Measurements from ENCODE around the gene GRIK1. TPM values are rescaled to one million over a fixed set of nuclear protein-coding genes. Genes with fewer than 3 reads are reported as not detected.
A peak's percentile ranks its signal among the peaks of the same experiment; 100 is the strongest.

GRIK1 gene
- total RNA-seq, 2 donors from 2014 or later = not detected

- peak overlapping the region in 1 of 2 donors; percentile 61 for H3K27ac Mint-ChIP-seq
- DNase-seq (ENCODE audit: low spot score in 2 of 2) (no peak), ATAC-seq (no peak)
- peaks cover 0 to 4% of the 10 kb centered on the region in 2 donors for H3K9me3 Mint-ChIP-seq
- H3K36me3 Mint-ChIP-seq = no peaks in the 10 kb centered on the region
These were observed 297.1 kb downstream of the GRIK1 start for GRCh38 chr21:29642551-29643245.

DNA sequence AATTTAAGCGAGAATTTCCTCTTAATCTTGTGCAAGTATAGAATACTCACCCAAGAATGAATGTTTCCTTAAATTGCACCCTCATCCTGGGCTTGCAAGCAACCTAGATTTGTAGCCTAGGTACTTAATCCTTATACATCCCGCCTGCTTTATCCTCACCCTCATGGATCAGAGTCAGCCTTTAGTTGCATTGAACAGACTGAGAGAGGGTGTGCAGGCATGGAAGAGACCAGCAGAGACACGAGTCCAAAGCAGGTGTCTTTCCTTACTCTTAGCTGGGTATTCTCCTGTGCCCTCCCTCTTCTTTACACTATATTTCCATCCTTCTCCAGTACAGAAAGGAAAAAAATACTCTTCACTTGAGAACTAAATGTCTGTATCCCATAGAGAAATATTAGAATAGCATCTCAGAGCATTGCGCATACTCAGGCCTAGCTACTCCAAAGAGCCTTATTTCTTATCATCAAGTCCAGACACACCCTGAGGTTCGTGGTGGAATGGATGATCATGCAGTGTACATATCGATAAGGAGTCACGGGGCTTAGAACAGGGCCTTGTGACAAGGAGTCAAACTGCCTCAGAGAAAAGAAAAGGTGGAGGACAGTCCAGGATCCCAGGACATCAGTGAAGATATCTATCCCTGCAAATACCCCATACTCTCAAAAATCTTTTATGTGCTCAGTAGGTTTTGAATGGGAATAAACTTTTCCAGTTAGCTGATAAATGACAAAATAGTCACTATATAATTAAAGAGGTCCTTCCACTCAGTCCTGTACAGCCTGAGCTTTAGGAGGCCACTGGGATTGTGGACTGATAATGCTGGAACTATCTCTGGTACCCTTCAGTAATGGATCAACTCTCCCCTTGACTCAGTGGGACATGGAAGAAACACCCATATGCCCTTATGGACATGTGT lies 297.9 kb downstream of the GRIK1 start:
- peaks cover 0 to 4% of the 10 kb centered on the region in 2 donors for H3K9me3 Mint-ChIP-seq
- no peak overlapping the region for H3K27ac Mint-ChIP-seq
- ATAC-seq (no peak), DNase-seq (ENCODE audit: low spot score in 2 of 2) (no peak)
- no peaks in the 10 kb centered on the region for H3K36me3 Mint-ChIP-seq

DNA sequence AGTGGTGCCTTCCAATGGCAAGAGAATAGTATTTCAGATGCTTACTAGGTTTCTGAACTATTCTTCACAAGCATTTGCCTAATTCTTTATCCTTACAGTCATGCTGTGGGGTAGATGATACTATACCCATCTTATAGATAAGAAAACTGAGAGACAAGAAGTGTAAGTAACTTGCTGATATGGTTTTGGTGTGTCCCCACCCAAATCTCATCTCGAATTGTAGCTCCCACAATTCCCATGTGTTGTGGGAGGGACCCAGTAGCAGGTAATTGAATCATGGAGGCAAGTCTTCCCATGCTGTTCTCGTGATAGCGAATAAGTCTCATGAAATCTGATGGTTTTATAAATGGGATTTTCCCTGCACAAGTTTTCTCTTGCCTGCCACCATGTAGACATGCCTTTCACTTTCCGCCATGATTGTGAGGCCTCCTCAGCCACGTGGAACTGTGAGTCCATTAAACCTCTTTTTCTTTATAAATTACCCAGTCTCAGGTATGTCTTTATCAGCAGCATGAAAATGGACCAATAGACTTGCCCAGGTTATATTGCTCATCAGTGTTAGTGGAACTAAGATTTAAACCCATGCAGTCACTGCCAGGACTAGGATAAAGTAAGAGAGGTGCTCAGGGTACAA lies 298.7 kb downstream of the GRIK1 start:
- ATAC-seq = no peak
- Mint-ChIP-seq H3K27ac (no peak overlapping the region), H3K9me3 (peaks cover 0 to 4% of the 10 kb centered on the region in 2 donors)

DNA sequence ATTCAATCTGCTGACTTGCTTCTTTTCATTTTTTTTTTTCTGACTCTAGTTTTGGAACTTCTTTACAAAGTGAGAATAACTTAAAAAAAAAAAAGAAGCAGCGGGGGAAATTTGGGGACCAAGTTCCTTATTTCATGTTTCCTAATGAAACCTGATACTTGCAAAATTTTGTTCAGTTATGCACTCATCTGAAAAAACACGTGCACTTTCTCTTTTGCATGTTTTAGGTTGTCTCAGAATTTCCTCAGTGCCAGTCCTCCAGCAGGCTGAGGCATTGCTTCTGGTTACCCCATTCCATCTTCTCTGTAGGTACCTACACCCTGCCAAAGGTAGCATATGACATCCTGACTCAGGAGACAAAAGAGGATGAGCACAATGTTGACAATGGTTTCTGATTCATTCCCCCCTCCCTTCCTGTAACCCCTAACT lies 299.7 kb downstream of the GRIK1 start:
- DNase-seq (ENCODE audit: low spot score in 2 of 2) (no peak), ATAC-seq (no peak)
- Mint-ChIP-seq H3K27ac (no peak overlapping the region), H3K36me3 (no peaks in the 10 kb centered on the region), H3K9me3 (peaks cover 0 to 4% of the 10 kb centered on the region in 2 donors)

More for the DNA sequence above, 298.7 kb downstream of the GRIK1 start:
- DNase-seq (ENCODE audit: low spot score in 2 of 2) = no peak
- no peaks in the 10 kb centered on the region for H3K36me3 Mint-ChIP-seq

DNA sequence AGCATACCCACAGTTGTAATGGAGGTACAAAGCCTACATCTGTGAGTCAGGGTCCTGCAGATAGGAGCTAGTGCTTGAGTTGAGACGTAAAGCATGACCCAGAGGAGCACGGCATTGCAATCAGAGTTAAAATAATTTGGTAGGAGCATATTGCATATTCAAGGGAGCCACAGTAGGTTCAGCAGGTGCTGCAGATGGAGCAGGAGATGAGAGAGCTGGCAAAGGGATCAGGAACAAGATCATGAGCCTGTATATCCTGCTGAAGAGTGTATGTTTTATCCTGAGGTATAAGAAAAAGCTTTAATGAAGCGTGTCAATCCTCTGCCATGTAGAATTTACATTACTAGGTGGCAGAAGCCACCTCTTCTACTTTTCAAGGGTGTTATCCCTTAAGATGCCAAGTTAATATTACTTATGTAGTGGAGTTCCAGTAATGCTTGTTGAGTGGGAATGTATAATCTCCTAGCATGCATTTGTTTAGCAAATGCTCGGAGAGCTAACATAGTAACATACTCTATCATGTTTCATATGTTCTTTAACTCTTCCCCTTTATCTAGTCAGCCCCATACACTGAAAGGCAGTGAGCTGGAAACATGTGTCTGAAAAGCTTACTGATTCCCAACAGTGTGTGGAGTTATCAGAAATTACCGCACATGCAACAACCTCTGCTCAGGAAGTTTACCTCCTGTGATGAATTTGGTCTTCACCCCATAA lies 300.3 kb downstream of the GRIK1 start:
- Mint-ChIP-seq H3K9me3 (peaks cover 0 to 4% of the 10 kb centered on the region in 2 donors), H3K27ac (no peak overlapping the region), H3K36me3 (no peaks in the 10 kb centered on the region)
- no peak for ATAC-seq
- DNase-seq (ENCODE audit: low spot score in 2 of 2) = no peak

DNA sequence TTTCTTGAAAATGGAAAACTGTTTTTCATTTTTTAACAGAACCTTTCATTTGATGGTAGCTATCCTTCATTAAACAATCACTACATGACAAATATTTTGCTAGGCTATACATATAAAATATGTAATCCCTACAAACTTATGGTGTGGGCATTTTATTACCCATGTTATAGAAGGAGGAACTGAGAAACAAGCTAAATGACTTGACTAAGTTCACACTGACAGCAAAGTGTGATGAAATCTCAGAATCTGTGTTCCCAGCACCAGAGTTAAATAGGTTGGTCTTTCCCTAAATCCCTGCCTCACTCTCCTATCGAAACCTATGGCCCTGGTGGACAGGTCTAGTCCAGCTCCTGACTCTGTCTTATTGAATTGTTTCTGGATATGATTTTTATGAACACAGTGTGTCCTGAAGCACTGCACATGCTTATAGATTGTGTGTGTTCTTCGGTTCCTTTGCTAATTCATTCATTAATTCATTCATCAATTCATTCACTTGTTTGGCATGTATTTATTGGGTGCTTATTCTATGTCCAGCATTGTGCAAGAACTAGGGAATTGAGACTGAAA lies 301.0 kb downstream of the GRIK1 start:
- Mint-ChIP-seq H3K9me3 (peaks cover 0 to 4% of the 10 kb centered on the region in 2 donors), H3K27ac (peak overlapping the region in 1 of 2 donors; percentile 66), H3K36me3 (no peaks in the 10 kb centered on the region)
- ATAC-seq (no peak), DNase-seq (ENCODE audit: low spot score in 2 of 2) (no peak)

- peaks cover 0 to 4% of the 10 kb centered on the region in 2 donors for H3K9me3 Mint-ChIP-seq
- ATAC-seq = no peak
- DNase-seq (ENCODE audit: low spot score in 2 of 2) = no peak
- no peak overlapping the region for H3K27ac Mint-ChIP-seq
- H3K36me3 Mint-ChIP-seq = no peaks in the 10 kb centered on the region
These were observed 301.7 kb downstream of the GRIK1 start for GRCh38 chr21:29638138-29638537.

GRCh38 chr21:29637553-29637952 lies 302.2 kb downstream of the GRIK1 start:
- no peak for DNase-seq (ENCODE audit: low spot score in 2 of 2)
- no peak for ATAC-seq
- no peak overlapping the region for H3K27ac Mint-ChIP-seq
- peaks cover 0 to 4% of the 10 kb centered on the region in 2 donors for H3K9me3 Mint-ChIP-seq
- no peaks in the 10 kb centered on the region for H3K36me3 Mint-ChIP-seq

DNA sequence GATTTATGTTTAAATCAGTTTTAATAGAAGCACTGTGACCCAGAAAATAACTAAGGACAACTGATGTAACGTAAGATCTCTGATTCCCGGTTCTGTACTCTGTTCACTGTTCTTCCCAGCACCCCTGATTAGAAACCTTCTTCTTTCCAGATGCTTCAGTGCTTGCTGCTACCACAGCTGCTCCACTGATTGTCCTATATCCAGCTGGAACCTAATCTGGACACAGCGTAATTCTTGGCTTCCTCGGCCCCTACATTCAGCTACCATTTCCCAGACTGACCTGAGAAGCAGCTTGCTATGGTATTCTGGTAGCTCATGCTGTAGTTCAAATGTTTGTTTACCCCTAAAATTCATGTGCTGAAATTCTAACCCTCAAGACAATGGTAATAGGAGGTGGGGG lies 302.7 kb downstream of the GRIK1 start:
- no peak for DNase-seq (ENCODE audit: low spot score in 2 of 2)
- H3K36me3 Mint-ChIP-seq = no peaks in the 10 kb centered on the region
- no peak overlapping the region for H3K27ac Mint-ChIP-seq
- H3K9me3 Mint-ChIP-seq = peaks cover 0 to 4% of the 10 kb centered on the region in 2 donors
- ATAC-seq = no peak

- Mint-ChIP-seq H3K27ac (no peak overlapping the region), H3K9me3 (no peaks in the 10 kb centered on the region), H3K36me3 (no peaks in the 10 kb centered on the region)
- ATAC-seq = no peak
- no peak for DNase-seq (ENCODE audit: low spot score in 2 of 2)
These were observed 305.4 kb downstream of the GRIK1 start for GRCh38 chr21:29634418-29634817.

DNA sequence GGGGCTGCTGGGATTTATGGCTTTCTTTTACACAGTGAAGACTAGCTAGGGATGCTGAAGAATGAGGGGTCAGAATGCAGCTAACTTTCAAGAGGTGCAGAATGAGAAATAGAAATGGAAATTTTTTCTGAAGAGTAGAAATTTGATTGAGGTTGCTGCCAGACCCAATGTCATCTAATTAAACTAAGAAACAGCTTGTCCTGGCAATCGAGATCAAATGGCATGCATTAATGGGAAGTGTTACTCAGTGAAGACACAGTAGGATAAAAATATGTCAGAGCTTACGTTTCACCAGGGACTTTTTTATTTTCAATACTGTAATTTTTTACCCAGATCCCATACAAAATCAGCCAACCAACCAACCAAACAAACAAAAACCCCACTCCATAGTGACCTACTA lies 306.0 kb downstream of the GRIK1 start:
- ATAC-seq (no peak), DNase-seq (ENCODE audit: low spot score in 2 of 2) (no peak)
- Mint-ChIP-seq H3K36me3 (no peaks in the 10 kb centered on the region), H3K9me3 (no peaks in the 10 kb centered on the region), H3K27ac (no peak overlapping the region)

DNA sequence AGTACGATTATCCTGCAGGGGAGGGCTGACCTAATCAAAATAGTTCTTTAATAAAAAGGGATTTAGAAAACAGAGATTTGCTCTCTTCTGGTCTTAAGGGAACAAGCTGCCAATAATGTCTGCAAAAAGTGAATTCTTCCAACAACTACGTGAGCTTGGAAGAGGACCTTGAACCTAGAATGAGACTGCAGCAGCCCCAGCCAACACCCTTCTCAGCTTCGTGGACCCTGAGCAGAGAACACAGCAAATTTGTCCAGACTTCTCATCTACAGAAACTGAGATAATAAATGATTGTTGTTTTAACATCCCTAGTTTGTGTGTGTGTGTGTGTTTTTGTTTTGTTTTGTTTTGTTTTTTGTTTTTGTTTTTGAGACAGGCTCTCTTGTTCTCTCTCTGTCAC lies 309.4 kb downstream of the GRIK1 start:
- no peak overlapping the region for H3K27ac Mint-ChIP-seq
- no peak for ATAC-seq

GRCh38 chr21:29627905-29628304 lies 311.9 kb downstream of the GRIK1 start:
- Mint-ChIP-seq H3K36me3 (no peaks in the 10 kb centered on the region), H3K27ac (no peak overlapping the region), H3K9me3 (peaks cover 0 to under 1% of the 10 kb centered on the region in 2 donors)
- no peak for DNase-seq (ENCODE audit: low spot score in 2 of 2)
- no peak for ATAC-seq

More for the DNA sequence above, 309.4 kb downstream of the GRIK1 start:
- no peaks in the 10 kb centered on the region for H3K36me3 Mint-ChIP-seq
- no peaks in the 10 kb centered on the region for H3K9me3 Mint-ChIP-seq
- DNase-seq (ENCODE audit: low spot score in 2 of 2) = no peak

DNA sequence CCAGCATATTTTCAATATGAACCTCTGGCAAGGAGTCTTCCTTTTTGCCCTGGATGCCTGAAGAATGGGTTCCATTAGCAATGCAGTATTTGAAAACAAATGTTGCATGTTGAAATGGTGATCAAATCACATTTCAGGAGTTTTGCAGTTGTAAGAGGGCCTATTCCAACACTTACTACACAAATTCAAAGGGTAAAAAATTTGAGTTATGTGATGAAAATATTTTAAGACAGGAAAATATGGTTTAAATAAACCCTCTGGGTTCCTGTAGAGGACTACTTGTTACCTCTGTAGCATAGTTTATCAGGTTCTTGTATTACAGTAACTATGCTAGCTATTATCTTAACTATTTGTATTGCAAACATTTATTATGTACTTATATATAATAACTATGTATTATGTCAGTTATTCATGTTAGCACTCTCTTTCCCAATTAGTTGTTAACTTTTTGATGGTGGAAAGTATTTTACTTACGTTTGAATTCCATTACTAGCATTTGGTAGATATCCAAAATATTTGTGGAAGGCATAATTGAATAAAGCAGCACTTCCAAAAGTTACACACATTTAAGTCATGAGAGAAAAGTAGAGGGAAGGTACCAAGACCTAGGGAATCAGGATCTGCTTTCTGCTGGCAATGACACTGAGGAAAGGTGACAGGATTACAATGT lies 312.9 kb downstream of the GRIK1 start:
- Mint-ChIP-seq H3K27ac (no peak overlapping the region), H3K9me3 (peaks cover 0 to 3% of the 10 kb centered on the region in 2 donors), H3K36me3 (no peaks in the 10 kb centered on the region)
- no peak for DNase-seq (ENCODE audit: low spot score in 2 of 2)
- ATAC-seq = no peak

- no peak overlapping the region for H3K27ac Mint-ChIP-seq
- H3K36me3 Mint-ChIP-seq = no peaks in the 10 kb centered on the region
- ATAC-seq (no peak), DNase-seq (ENCODE audit: low spot score in 2 of 2) (no peak)
- H3K9me3 Mint-ChIP-seq = peaks cover 0 to 3% of the 10 kb centered on the region in 2 donors
These were observed 313.8 kb downstream of the GRIK1 start for GRCh38 chr21:29625990-29626389.

DNA sequence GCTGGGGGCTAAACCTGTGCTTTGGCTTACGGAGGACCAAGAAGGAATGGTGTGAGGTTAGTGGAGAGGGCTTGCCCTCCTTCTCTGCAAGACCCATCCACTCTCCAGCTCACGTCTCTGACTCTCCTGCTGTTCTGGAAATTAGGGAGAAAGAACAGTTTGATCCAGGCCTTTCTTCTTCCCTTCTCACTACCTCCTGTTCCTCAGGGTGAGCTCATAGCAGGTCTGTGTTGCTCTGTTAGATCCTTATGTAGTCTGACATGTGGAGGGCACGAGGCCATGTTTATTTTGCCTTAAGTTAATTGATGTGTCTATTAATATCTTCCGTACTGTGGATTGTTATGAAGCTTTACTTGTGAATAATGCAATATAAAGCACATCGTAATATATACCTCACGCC lies 315.0 kb downstream of the GRIK1 start:
- peaks cover 0 to 3% of the 10 kb centered on the region in 2 donors for H3K9me3 Mint-ChIP-seq
- H3K27ac Mint-ChIP-seq = peak overlapping the region in 1 of 2 donors; percentile 32
- no peaks in the 10 kb centered on the region for H3K36me3 Mint-ChIP-seq
- no peak for ATAC-seq
- DNase-seq (ENCODE audit: low spot score in 2 of 2) = no peak
